ENCODE data around the gene MRPL41. TPM values are rescaled to one million over a fixed set of nuclear protein-coding genes. Genes with fewer than 3 reads are reported as not detected.
"Not testable (repeated sequence)": the region's sequence is repeated elsewhere in the genome, so short reads cannot be mapped to it uniquely, and the experiment has no call there.

The MRPL41 gene
- polyA plus RNA-seq, 2 donors: 49.3 to 53.0 TPM

- 92 to 94% methylated on average over 18 of the region's 18 CpGs for WGBS, 2 donors
- Histone ChIP-seq H3K4me1 (ENCODE audit: control insufficient read depth in 2 of 2, insufficient read depth in 2 of 2, low read length in 1 of 2) (no peaks in the 10 kb centered on the region), H3K27me3 (ENCODE audit: control insufficient read depth in 1 of 2, insufficient read depth in 2 of 2, low read length in 2 of 2) (no peaks in the 10 kb centered on the region)
Observed at GRCh38 chr9:137521405-137521985, 30.2 kb upstream of the MRPL41 start.

GRCh38 chr9:137522746-137523455, 28.8 kb upstream of the MRPL41 start:
- H3K27ac ChIP-seq (ENCODE audit: low read depth in 2 of 2, low read length in 1 of 2): no peak overlapping the region
- peaks cover 0 to 2% of the 10 kb centered on the region in 2 donors for H3K36me3 ChIP-seq (ENCODE audit: control insufficient read depth in 2 of 2, insufficient read depth in 2 of 2, low read length in 1 of 2)
- no peaks in the 10 kb centered on the region for H3K4me1 ChIP-seq (ENCODE audit: control insufficient read depth in 2 of 2, insufficient read depth in 2 of 2, low read length in 1 of 2)
- WGBS, 2 donors: 92 to 94% methylated on average over 36 of the region's 36 CpGs
- no peaks in the 10 kb centered on the region for H3K27me3 ChIP-seq (ENCODE audit: control insufficient read depth in 1 of 2, insufficient read depth in 2 of 2, low read length in 2 of 2)
- no peak overlapping the region for H3K4me3 ChIP-seq (ENCODE audit: low read depth in 1 of 2, low read length in 2 of 2)
- no peaks in the 10 kb centered on the region for H3K9me3 ChIP-seq (ENCODE audit: control insufficient read depth in 2 of 2, insufficient read depth in 1 of 2, low read depth in 1 of 2, low read length in 1 of 2)

More at GRCh38 chr9:137521405-137521985, 30.2 kb upstream of the MRPL41 start:
- H3K36me3 ChIP-seq (ENCODE audit: control insufficient read depth in 2 of 2, insufficient read depth in 2 of 2, low read length in 1 of 2): peaks cover 0 to 2% of the 10 kb centered on the region in 2 donors
- H3K9me3 ChIP-seq (ENCODE audit: control insufficient read depth in 2 of 2, insufficient read depth in 1 of 2, low read depth in 1 of 2, low read length in 1 of 2): no peaks in the 10 kb centered on the region
- no peak overlapping the region for H3K27ac ChIP-seq (ENCODE audit: low read depth in 2 of 2, low read length in 1 of 2)
- no peak overlapping the region for H3K4me3 ChIP-seq (ENCODE audit: low read depth in 1 of 2, low read length in 2 of 2)

DNA sequence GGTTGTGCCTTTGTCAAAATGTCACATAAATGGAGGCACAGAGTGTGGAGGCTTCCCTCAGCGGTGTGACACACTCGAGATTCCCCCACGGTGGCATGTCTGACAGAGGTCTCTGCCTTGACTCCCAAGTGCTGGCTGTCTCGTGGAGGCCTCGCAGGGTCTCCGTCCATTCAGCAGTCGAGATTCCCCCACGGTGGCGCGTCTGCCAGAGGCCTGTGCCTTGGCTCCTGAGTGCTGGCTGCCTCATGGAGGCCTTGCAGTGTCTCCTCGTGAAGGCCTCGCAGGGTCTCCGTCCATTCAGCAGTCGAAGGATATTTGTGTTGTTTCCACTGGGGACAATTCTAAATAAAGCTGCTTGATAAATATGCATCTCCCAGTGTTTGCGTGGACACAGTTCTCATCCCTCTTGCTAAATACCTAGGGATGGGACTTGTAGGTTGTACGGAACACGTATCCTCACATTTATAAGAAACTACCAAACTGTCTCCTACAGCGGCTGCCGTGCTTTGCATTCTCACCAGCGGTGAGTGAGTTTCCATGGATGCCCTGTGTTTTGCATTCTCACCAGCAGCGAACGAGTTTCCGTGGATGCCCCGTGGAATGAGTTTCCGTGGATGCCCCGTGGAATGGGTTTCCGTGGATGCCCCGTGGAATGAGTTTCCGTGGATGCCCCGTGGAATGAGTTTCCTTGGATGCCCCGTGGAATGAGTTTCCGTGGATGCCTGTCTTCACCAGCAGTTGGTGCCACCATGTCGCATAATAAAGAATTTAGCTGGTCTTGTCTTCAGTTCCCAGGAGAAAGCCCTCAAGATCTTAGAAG, 27.3 kb upstream of the MRPL41 start:
- WGBS, 2 donors: 95 to 97% methylated on average over 33 of the region's 33 CpGs
- Histone ChIP-seq H3K27me3 (ENCODE audit: control insufficient read depth in 1 of 2, insufficient read depth in 2 of 2, low read length in 2 of 2) (no peaks in the 10 kb centered on the region), H3K4me1 (ENCODE audit: control insufficient read depth in 2 of 2, insufficient read depth in 2 of 2, low read length in 1 of 2) (no peaks in the 10 kb centered on the region), H3K27ac (ENCODE audit: low read depth in 2 of 2, low read length in 1 of 2) (no peak overlapping the region), H3K36me3 (ENCODE audit: control insufficient read depth in 2 of 2, insufficient read depth in 2 of 2, low read length in 1 of 2) (peaks cover 0 to 2% of the 10 kb centered on the region in 2 donors), H3K4me3 (ENCODE audit: low read depth in 1 of 2, low read length in 2 of 2) (no peak overlapping the region), H3K9me3 (ENCODE audit: control insufficient read depth in 2 of 2, insufficient read depth in 1 of 2, low read depth in 1 of 2, low read length in 1 of 2) (no peaks in the 10 kb centered on the region)

- H3K4me1 ChIP-seq (ENCODE audit: control insufficient read depth in 2 of 2, insufficient read depth in 2 of 2, low read length in 1 of 2): no peaks in the 10 kb centered on the region
- no peak overlapping the region for H3K4me3 ChIP-seq (ENCODE audit: low read depth in 1 of 2, low read length in 2 of 2)
- no peak overlapping the region for H3K27ac ChIP-seq (ENCODE audit: low read depth in 2 of 2, low read length in 1 of 2)
- H3K9me3 ChIP-seq (ENCODE audit: control insufficient read depth in 2 of 2, insufficient read depth in 1 of 2, low read depth in 1 of 2, low read length in 1 of 2): no peaks in the 10 kb centered on the region
- no peaks in the 10 kb centered on the region for H3K36me3 ChIP-seq (ENCODE audit: control insufficient read depth in 2 of 2, insufficient read depth in 2 of 2, low read length in 1 of 2)
- H3K27me3 ChIP-seq (ENCODE audit: control insufficient read depth in 1 of 2, insufficient read depth in 2 of 2, low read length in 2 of 2): no peaks in the 10 kb centered on the region
- WGBS, 2 donors: 81 to 86% methylated on average over 5 of the region's 5 CpGs
Observed at GRCh38 chr9:137524981-137525317, 26.7 kb upstream of the MRPL41 start.

GRCh38 chr9:137530331-137530730, 21.3 kb upstream of the MRPL41 start:
- no peaks in the 10 kb centered on the region for H3K27me3 ChIP-seq (ENCODE audit: control insufficient read depth in 1 of 2, insufficient read depth in 2 of 2, low read length in 2 of 2)
- H3K36me3 ChIP-seq (ENCODE audit: control insufficient read depth in 2 of 2, insufficient read depth in 2 of 2, low read length in 1 of 2): no peaks in the 10 kb centered on the region
- H3K4me3 ChIP-seq (ENCODE audit: low read depth in 1 of 2, low read length in 2 of 2): no peak overlapping the region
- 73 to 83% methylated on average over 5 of the region's 5 CpGs for WGBS, 2 donors
- no peaks in the 10 kb centered on the region for H3K9me3 ChIP-seq (ENCODE audit: control insufficient read depth in 2 of 2, insufficient read depth in 1 of 2, low read depth in 1 of 2, low read length in 1 of 2)
- no peak overlapping the region for H3K27ac ChIP-seq (ENCODE audit: low read depth in 2 of 2, low read length in 1 of 2)
- no peaks in the 10 kb centered on the region for H3K4me1 ChIP-seq (ENCODE audit: control insufficient read depth in 2 of 2, insufficient read depth in 2 of 2, low read length in 1 of 2)

- no peaks in the 10 kb centered on the region for H3K9me3 ChIP-seq (ENCODE audit: control insufficient read depth in 2 of 2, insufficient read depth in 1 of 2, low read depth in 1 of 2, low read length in 1 of 2)
- no peaks in the 10 kb centered on the region for H3K27me3 ChIP-seq (ENCODE audit: control insufficient read depth in 1 of 2, insufficient read depth in 2 of 2, low read length in 2 of 2)
- no peak overlapping the region for H3K4me3 ChIP-seq (ENCODE audit: low read depth in 1 of 2, low read length in 2 of 2)
- H3K27ac ChIP-seq (ENCODE audit: low read depth in 2 of 2, low read length in 1 of 2): no peak overlapping the region
- 65 to 67% methylated on average over 17 of the region's 17 CpGs for WGBS, 2 donors
- no peaks in the 10 kb centered on the region for H3K36me3 ChIP-seq (ENCODE audit: control insufficient read depth in 2 of 2, insufficient read depth in 2 of 2, low read length in 1 of 2)
- H3K4me1 ChIP-seq (ENCODE audit: control insufficient read depth in 2 of 2, insufficient read depth in 2 of 2, low read length in 1 of 2): no peaks in the 10 kb centered on the region
Observed at GRCh38 chr9:137531099-137531765, 20.4 kb upstream of the MRPL41 start.

DNA sequence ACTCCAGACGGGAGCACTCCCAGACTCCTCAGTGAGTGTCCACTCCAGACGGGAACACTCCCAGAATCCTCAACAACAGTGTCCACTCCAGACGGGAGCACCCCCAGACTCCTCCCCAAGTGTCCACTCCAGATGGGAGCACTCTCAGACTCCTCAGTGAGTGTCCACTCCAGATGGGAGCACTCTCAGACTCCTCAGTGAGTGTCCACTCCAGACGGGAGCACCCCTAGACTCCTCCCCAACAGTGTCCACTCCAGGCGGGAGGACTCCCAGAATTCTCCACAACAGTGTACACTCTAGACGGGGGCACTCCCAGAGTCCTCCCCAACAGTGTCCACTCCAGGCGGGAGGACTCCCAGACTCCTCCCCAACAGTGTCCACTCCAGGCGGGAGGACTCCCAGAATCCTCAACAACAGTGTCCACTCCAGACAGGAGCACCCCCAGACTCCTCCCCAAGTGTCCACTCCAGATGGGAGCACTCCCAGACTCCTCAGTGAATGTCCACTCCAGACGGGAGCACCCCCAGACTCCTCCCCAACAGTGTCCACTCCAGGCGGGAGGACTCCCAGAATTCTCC, 18.7 kb upstream of the MRPL41 start:
- not testable (repeated sequence) for H3K4me1 ChIP-seq (ENCODE audit: control insufficient read depth in 2 of 2, insufficient read depth in 2 of 2, low read length in 1 of 2); H3K9me3 ChIP-seq (ENCODE audit: control insufficient read depth in 2 of 2, insufficient read depth in 1 of 2, low read depth in 1 of 2, low read length in 1 of 2); H3K36me3 ChIP-seq (ENCODE audit: control insufficient read depth in 2 of 2, insufficient read depth in 2 of 2, low read length in 1 of 2); H3K27ac ChIP-seq (ENCODE audit: low read depth in 2 of 2, low read length in 1 of 2); H3K27me3 ChIP-seq (ENCODE audit: control insufficient read depth in 1 of 2, insufficient read depth in 2 of 2, low read length in 2 of 2); H3K4me3 ChIP-seq (ENCODE audit: low read depth in 1 of 2, low read length in 2 of 2)
- WGBS, 2 donors: 87 to 89% methylated on average over 10 of the region's 10 CpGs

DNA sequence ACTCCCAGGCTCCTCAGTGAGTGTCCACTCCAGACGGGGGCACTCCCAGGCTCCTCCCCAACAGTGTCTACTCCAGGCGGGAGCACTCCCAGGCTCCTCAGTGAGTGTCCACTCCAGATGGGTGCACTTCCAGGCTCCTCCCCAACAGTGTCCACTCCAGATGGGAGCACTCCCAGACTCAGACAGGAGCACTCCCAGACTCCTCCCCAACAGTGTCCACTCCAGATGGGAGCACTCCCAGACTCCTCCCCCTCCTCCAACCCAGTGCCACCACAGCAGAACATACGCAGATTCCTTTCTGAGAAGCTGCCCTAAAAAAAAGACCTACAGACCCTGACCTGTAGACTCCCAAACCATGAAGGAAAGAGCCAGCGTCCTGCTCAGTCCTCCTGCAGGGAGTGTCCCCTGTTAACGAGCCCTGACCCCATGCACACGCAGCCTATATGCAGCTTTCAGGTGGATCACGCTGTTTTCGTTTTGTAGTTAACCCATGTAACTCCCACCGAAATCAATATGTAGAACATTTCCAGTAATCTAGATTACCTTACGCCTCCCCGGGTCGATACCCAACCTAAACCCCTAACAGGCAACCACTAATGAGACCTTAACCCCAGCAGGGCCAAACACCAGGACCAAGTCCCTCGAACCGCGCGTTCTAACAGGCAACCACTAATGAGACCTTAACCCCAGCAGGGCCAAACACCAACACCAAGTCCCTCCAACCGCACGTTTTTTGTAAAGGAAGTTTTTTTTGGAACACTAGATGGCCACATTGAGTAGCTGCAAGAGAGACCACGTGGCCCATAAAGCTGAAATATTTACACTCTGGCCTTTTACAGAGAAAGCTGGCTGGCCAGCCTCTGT, 17.2 kb upstream of the MRPL41 start:
- no peaks in the 10 kb centered on the region for H3K4me1 ChIP-seq (ENCODE audit: control insufficient read depth in 2 of 2, insufficient read depth in 2 of 2, low read length in 1 of 2)
- no peaks in the 10 kb centered on the region for H3K9me3 ChIP-seq (ENCODE audit: control insufficient read depth in 2 of 2, insufficient read depth in 1 of 2, low read depth in 1 of 2, low read length in 1 of 2)
- H3K4me3 ChIP-seq (ENCODE audit: low read depth in 1 of 2, low read length in 2 of 2): no peak overlapping the region
- no peaks in the 10 kb centered on the region for H3K36me3 ChIP-seq (ENCODE audit: control insufficient read depth in 2 of 2, insufficient read depth in 2 of 2, low read length in 1 of 2)
- no peak overlapping the region for H3K27ac ChIP-seq (ENCODE audit: low read depth in 2 of 2, low read length in 1 of 2)
- 41 to 51% methylated on average over 19 of the region's 19 CpGs for WGBS, 2 donors
- H3K27me3 ChIP-seq (ENCODE audit: control insufficient read depth in 1 of 2, insufficient read depth in 2 of 2, low read length in 2 of 2): no peaks in the 10 kb centered on the region

DNA sequence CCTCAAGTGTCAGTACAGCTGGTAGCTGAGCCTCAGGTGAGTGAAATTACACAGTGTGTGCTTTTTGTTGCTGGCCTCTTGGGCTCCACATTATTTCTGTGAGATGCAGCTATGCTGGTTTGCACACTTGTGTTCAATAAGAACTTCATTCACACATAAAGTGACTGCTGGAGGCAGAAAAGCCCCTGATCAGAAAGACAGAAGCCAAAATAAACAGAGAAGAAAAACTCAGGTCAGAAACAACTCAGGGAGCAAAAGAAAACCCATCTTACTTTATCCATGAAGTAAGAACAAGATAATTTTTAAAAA, 16.6 kb upstream of the MRPL41 start:
- Histone ChIP-seq H3K36me3 (ENCODE audit: control insufficient read depth in 2 of 2, insufficient read depth in 2 of 2, low read length in 1 of 2) (no peaks in the 10 kb centered on the region), H3K27me3 (ENCODE audit: control insufficient read depth in 1 of 2, insufficient read depth in 2 of 2, low read length in 2 of 2) (no peaks in the 10 kb centered on the region), H3K4me3 (ENCODE audit: low read depth in 1 of 2, low read length in 2 of 2) (no peak overlapping the region), H3K9me3 (ENCODE audit: control insufficient read depth in 2 of 2, insufficient read depth in 1 of 2, low read depth in 1 of 2, low read length in 1 of 2) (no peaks in the 10 kb centered on the region), H3K4me1 (ENCODE audit: control insufficient read depth in 2 of 2, insufficient read depth in 2 of 2, low read length in 1 of 2) (no peaks in the 10 kb centered on the region), H3K27ac (ENCODE audit: low read depth in 2 of 2, low read length in 1 of 2) (no peak overlapping the region)

Data from esophagus (tissue), 2 donors.